Measurements from ENCODE around the gene FRMD4A.

GRCh38 chr10:14128519-14128918, 202.2 kb downstream of the FRMD4A start:
- TF ChIP-seq CTCF (conservative IDR thresholded peaks at IDR 0.05; ENCODE audit: low read depth, low read length) (no peak), EZH2 (IDR thresholded peaks at IDR 0.05; ENCODE audit: low read length, unreplicated experiment) (no peak), EZH2phosphoT487 (IDR thresholded peaks at IDR 0.05; ENCODE audit: borderline replicate concordance, low read length) (no peak)
